ENCODE results near the gene MPZL3.
"Not testable (repeated sequence)": the region's sequence is repeated elsewhere in the genome, so short reads cannot be mapped to it uniquely, and the experiment has no call there.

MPZL3 gene

GRCh38 chr11:118186346-118187107 is 65.6 kb downstream of the MPZL3 start:
- H3K27ac Mint-ChIP-seq: no peak overlapping the region
- peaks cover 8% of the 10 kb centered on the region for H3K36me3 Mint-ChIP-seq (ENCODE audit: low read depth)
- H3K27me3 Mint-ChIP-seq (ENCODE audit: low read depth): peaks cover 9% of the 10 kb centered on the region
- no peak overlapping the region for H3K4me3 Mint-ChIP-seq
- H3K9me3 Mint-ChIP-seq: peaks cover 5% of the 10 kb centered on the region
- H3K4me1 Mint-ChIP-seq (ENCODE audit: low read depth): peaks cover 3% of the 10 kb centered on the region
- no peak for DNase-seq (ENCODE audit: low spot score)

GRCh38 chr11:118184784-118185579 is 67.2 kb downstream of the MPZL3 start:
- H3K4me1 Mint-ChIP-seq (ENCODE audit: low read depth): peaks cover 3% of the 10 kb centered on the region
- no peaks in the 10 kb centered on the region for H3K9me3 Mint-ChIP-seq
- DNase-seq (ENCODE audit: low spot score): no peak
- no peak overlapping the region for H3K4me3 Mint-ChIP-seq
- peaks cover 8% of the 10 kb centered on the region for H3K27me3 Mint-ChIP-seq (ENCODE audit: low read depth)
- no peaks in the 10 kb centered on the region for H3K36me3 Mint-ChIP-seq (ENCODE audit: low read depth)
- H3K27ac Mint-ChIP-seq: no peak overlapping the region

- not testable (repeated sequence) for H3K27me3 Mint-ChIP-seq (ENCODE audit: low read depth); DNase-seq (ENCODE audit: low spot score); H3K9me3 Mint-ChIP-seq; H3K4me1 Mint-ChIP-seq (ENCODE audit: low read depth); H3K4me3 Mint-ChIP-seq; H3K27ac Mint-ChIP-seq; H3K36me3 Mint-ChIP-seq (ENCODE audit: low read depth)
Measured at GRCh38 chr11:118183691-118184090, 68.5 kb downstream of the MPZL3 start.

- no peak for DNase-seq (ENCODE audit: low spot score)
- no peaks in the 10 kb centered on the region for H3K9me3 Mint-ChIP-seq
- H3K27me3 Mint-ChIP-seq (ENCODE audit: low read depth): peaks cover 17% of the 10 kb centered on the region
- no peaks in the 10 kb centered on the region for H3K36me3 Mint-ChIP-seq (ENCODE audit: low read depth)
- no peak overlapping the region for H3K27ac Mint-ChIP-seq
- no peak overlapping the region for H3K4me3 Mint-ChIP-seq
- H3K4me1 Mint-ChIP-seq (ENCODE audit: low read depth): peaks cover 2% of the 10 kb centered on the region
Measured at GRCh38 chr11:118180300-118180703, 71.9 kb downstream of the MPZL3 start.

GRCh38 chr11:118176778-118177134 is 75.4 kb downstream of the MPZL3 start:
- Mint-ChIP-seq H3K4me3 (no peak overlapping the region), H3K4me1 (ENCODE audit: low read depth) (peaks cover 2% of the 10 kb centered on the region), H3K9me3 (no peaks in the 10 kb centered on the region), H3K27ac (no peak overlapping the region), H3K36me3 (ENCODE audit: low read depth) (no peaks in the 10 kb centered on the region), H3K27me3 (ENCODE audit: low read depth) (peaks cover 17% of the 10 kb centered on the region)
- DNase-seq (ENCODE audit: low spot score): no peak

Measured in T-helper 2 cell treated with Interferon-gamma antibody and Interleukin-4, amounts not matched to agents 5 μg/mL and 100 μg/mL, for 36 hours (primary cell).